NCI-H774 (cell line): ENCODE data around the gene TMEM178B.

Experiments used
- DNase-seq: peaks from one replicate; lab custom pipeline; 2025; lab: John Stamatoyannopoulos, UW

Gene TMEM178B

GRCh38 chr7:141264511-141264910 lies 190.6 kb downstream of the TMEM178B start:
- no peak for DNase-seq

- no peak for DNase-seq
Measured at GRCh38 chr7:141265668-141266067, 191.8 kb downstream of the TMEM178B start.

DNA sequence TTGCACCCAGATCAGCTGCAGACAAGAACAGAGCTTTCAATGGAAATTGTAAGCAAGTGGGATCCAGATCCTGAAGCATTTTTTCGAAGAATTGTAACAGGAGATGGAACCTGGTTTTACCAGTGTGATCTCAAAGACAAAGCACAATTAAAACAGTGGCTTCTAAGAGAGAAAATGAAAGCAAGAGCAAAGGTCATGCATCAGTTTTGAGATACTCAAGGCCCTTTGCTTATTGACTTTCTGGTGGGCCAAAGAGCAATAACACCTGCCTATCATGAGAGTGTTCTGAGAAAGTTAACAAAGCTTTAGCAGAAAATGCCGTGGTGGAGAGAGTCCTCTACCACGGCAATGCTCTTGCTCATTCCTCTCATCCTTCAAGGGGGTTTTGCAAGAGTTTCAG lies 194.8 kb downstream of the TMEM178B start:
- no peak for DNase-seq

GRCh38 chr7:141271451-141271850 lies 197.6 kb downstream of the TMEM178B start:
- no peak for DNase-seq

DNA sequence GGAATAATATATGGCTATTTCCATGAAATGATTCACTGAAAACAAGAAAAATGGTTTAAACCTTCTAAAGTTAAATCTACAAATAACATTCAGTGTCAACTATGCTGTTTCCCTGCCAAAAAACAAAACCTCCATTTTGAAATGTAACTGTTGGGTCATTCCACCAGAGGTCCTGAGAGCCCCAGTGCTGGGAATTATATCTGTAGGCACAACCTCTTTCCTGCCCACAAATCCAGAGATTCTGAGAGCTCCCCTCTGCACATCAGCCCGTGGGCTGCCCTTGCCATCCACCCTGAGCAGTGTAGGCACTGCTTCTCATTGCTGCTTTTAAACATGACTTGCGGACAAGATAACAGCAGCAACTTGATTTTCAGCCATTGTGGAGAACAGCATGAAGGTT lies 198.6 kb downstream of the TMEM178B start:
- DNase-seq = no peak

- no peak for DNase-seq
Measured at GRCh38 chr7:141275350-141275749, 201.5 kb downstream of the TMEM178B start.

DNA sequence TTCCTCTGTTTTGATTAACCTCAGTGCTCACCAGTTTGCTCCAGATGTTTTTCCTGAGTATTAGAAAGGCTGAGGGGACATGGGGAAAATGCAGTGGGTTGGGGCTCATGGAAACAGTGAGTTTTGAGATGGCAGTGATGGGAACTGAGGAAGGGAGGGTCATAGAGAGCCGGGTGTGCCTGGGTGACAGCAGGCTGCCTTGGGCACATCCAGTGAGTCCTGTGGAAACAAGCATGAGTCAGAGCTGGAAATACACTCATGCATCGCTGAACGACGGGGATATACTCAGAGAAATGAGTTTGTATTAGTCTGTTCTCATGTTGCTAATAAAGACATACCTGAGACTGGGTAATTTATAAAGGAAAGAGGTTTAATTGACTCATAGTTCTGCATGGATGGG lies 202.2 kb downstream of the TMEM178B start:
- DNase-seq = no peak

DNA sequence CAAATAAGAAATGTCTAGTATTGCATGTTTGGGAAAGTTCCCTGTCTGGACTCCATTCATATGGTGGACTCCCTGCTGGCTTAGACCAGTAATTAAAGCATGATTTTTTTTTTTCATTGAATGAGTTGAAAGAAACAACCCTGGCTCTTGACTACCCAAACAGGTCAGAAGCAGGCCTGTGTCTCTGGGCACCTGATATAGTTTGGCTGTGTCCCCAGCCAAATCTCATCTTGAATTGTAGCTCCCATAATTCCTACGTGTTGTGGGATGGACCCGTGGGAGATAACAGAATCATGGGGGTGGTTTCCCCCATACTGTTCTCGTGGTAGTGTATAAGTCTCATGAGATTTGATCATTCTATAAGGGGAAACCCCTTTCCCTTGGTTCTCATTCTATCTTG lies 206.2 kb downstream of the TMEM178B start:
- no peak for DNase-seq

- DNase-seq = no peak
Measured at GRCh38 chr7:141281311-141281710, 207.4 kb downstream of the TMEM178B start.

GRCh38 chr7:141286522-141286921 lies 212.7 kb downstream of the TMEM178B start:
- DNase-seq = no peak

DNA sequence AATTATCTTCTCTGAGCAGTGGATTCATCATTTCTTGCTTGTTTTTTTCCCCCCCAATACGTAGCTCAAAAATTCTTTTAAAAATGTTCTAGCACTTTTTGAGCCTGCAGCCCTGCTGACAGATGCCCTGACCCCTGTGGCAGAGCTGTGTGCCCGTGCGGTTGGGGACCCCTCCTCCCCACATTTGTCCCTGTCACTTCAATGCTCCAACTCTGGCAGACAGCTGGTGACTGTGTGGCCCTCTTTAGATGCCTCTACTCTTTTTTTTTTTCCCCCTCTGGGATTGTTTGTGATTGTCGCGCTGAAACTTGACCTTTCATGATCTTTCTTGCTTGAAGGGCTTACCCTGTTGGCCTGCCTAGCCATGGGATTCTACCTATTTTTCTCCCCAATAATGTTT lies 214.1 kb downstream of the TMEM178B start:
- DNase-seq = no peak

DNA sequence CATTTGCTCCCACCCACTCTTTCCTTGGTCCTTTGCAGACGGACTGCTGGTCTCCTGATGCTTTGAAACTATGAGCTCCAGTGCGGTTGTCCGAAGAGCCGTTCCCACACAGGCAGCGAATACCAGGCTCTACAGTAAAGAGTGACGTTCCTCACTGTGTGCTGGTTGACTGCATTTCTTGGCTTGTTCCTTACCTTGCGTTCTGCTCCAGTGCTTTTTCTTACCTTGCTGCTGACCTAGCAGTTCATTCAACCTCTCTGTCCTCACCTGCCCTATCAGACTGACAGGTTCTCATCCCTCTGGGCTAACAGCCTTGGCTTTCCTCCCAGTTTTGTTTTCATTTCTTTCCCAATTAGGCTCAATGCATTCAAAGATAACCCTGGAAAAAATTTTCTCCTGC lies 214.8 kb downstream of the TMEM178B start:
- DNase-seq = no peak

- DNase-seq = no peak
Measured at GRCh38 chr7:141290365-141290764, 216.5 kb downstream of the TMEM178B start.

DNA sequence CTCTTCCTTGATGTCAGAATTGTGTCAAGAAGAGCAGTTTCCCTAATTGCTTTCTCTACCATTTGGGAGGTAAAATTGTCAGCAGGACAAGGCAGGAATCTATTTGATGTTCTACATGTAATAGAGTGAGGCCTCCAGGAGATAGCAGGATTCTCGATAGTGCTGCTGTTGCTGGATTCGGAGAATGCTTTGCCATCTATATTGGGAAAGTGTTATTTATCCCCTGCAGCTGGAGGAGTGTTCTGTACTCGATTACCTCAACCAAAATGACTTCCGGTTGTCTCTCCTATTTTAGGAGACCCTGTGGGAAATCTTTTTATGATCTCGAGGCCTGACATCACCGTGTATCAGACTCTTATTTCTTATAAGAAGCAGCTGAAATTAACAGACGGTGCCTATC lies 217.1 kb downstream of the TMEM178B start:
- no peak for DNase-seq

- DNase-seq = no peak
Measured at GRCh38 chr7:141291541-141291940, 217.7 kb downstream of the TMEM178B start.

DNA sequence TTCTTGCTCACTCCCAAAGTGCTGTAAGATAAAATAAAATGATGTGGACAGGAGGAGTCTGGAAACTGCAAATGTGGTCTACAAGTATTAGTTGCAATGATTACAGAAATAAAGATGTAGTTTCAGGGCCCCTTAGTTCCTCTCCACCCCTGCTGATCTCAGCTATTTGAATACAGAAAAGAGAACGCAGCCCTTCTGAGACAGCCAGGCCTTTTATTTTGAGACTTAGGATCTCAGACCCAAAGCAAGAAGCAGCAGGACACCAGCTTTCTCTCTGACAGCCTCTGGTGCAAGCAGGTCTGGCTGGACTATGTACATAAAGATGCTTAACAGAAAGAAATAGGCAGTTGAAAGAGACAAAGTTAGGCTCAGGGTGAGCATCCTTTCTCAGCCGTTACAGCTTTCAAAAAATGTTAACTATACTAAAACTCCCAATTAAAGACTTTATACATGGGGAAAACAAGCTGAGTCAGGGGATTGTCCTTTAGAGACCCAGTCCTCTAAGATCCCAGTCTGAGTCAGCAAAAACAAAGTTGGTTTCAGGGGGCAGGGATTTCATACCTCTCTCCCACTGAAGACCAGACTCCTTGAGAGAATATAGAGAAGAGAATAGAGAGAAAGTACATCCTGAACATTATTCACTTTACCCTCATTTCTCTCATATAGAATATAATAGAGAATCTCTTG lies 220.4 kb downstream of the TMEM178B start:
- no peak for DNase-seq

DNA sequence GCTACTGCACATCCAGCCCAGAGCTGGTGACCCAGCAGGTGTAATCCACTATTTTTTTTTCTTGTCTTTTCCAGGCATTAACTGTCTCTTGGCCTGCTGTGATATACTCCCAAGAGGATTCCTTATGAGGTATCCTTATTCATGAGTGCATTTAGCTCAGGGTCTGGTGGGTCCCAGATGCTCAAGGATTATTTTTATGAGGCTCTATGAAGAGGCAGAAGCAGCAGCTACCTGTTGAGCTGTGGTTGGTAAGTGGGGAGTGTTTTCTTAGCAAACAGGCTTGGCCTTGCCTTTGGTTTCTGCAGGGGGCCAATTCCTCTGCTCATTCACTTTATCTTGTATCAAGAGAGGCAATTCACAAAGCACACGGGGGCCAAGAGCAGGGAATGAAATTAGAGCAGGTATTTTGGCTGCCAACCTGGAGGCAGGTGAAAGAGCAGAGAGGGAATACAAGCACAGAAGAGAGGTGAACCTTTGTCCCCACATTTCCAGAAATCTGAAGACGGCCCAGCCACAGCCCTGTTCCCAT lies 221.6 kb downstream of the TMEM178B start:
- no peak for DNase-seq

GRCh38 chr7:141300816-141301215 lies 227.0 kb downstream of the TMEM178B start:
- no peak for DNase-seq

- DNase-seq = no peak
Measured at GRCh38 chr7:141301544-141301943, 227.7 kb downstream of the TMEM178B start.

GRCh38 chr7:141302617-141303016 lies 228.8 kb downstream of the TMEM178B start:
- no peak for DNase-seq

- DNase-seq = no peak
Measured at GRCh38 chr7:141304291-141304690, 230.4 kb downstream of the TMEM178B start.

DNA sequence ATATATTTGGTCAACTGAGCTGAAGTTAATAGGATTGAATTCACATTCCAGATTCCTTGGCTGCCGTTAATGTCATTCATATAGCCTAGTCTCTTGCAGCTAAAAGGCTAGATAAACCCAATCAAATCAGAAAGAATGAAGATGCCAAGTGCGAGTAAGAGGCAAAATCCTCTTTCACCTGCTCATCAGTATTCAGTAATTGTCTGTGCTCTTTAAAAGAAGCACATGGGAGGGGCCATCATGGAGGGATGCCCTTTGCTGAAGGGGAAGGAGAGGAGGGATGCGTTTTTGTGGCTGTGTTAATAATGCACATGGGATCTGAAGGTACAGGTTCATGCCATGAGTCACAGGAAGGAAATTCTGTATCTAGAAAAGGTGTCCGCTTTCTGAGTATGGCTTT lies 232.2 kb downstream of the TMEM178B start:
- no peak for DNase-seq

DNA sequence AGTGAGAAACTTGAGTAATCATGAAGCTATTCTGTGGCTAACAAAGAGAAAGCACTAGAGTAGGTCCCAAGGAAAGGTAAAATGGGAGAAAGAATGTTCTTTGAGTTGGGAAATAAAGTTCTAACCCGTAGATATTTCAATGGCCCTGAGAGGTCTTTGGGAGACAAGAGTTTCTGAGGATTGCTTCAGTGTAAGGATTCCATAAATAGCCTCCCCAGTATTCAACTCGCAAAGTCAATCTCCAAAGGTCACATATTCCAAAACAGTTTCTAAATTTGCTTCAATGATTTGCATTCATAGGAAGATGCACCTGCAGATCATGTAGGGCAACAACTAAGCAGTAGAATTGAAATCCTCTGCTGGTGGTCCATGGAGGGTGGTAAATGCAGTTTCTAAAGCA lies 238.5 kb downstream of the TMEM178B start:
- no peak for DNase-seq

- no peak for DNase-seq
Measured at GRCh38 chr7:141312828-141313521, 239.1 kb downstream of the TMEM178B start.
